ENCODE data around the gene PCSK1N. TPM values are rescaled to one million over a fixed set of nuclear protein-coding genes. Genes with fewer than 3 reads are reported as not detected.

The PCSK1N gene
- total RNA-seq, 5 donors from 2014 or later (not counting 1 experiment from before 2014, with no cell fraction given): 5.0 to 11.4 (median 9.1) TPM

DNA sequence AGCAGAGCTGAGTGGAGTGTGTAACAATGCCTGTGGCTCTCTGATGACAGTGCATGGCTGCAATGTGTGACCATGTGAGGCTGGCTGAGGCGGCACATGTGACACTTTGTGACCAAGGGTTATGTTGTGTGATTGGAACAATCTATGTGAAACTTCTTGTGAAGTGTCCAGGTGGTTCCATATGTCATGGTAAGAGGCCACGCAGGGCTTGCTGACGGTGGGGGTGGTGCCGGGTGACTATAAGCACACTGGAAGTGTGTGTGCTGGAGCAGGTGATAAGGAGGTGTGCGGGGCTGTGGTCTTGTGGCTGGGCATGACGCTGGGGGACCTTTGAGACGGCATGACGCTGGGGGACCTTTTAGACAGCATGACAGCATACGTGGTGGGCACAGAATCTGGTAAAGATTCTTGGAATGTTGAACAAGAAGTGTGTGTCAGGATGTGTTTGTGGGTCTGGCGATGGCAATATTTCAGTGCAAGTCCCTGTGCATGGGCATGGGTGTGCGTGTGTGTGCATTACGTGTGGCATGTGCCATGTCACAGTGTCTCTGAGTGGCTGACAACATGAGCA, 41.0 kb downstream of the PCSK1N start:
- H3K27ac Mint-ChIP-seq: no peak overlapping the region
- Histone ChIP-seq H3K4me1 (ENCODE audit: control insufficient read depth in 1 of 2, extremely low read depth in 1 of 2, insufficient read depth in 2 of 2, low read length in 2 of 2) (peaks cover 0 to 5% of the 10 kb centered on the region in 2 experiments), H3K4me3 (ENCODE audit: control insufficient read depth in 1 of 2, extremely low read depth in 1 of 2, low read length in 1 of 2) (no peak overlapping the region), H3K9me3 (no peaks in the 10 kb centered on the region), H3K27me3 (replicated peaks in 1 of 2; ENCODE audit: control insufficient read depth in 2 of 2, extremely low read depth in 1 of 2, insufficient read depth in 2 of 2, low read length in 1 of 2) (no peaks in the 10 kb centered on the region), H3K36me3 (ENCODE audit: control insufficient read depth in 2 of 2, extremely low read depth in 1 of 2, insufficient read depth in 1 of 2, low read length in 1 of 2) (no peaks in the 10 kb centered on the region), H3K27ac (ENCODE audit: low read length) (no peak overlapping the region)
- no peaks in the 10 kb centered on the region for H3K36me3 Mint-ChIP-seq
- WGBS (ENCODE audit: insufficient coverage): 87% methylated on average over 6 of the region's 12 CpGs
- peaks cover 4 to 8% (median 6%) of the 10 kb centered on the region in 3 donors for H3K4me1 Mint-ChIP-seq
- H3K27me3 Mint-ChIP-seq: peaks cover 0 to 16% of the 10 kb centered on the region in 2 donors
- DNase-seq: no peak
- no peak for ATAC-seq (replicated peaks in 1 of 4)
- CTCF ChIA-PET: no interaction called here
- H3K9me3 Mint-ChIP-seq: no peaks in the 10 kb centered on the region
- POLR2A ChIA-PET: interaction anchor here in 1 of 2 donors (0.6 kb wide), 1 partner anchor 97 kb away, joined by 3 read pairs; no protein-coding TSS in a partner anchor
- H3K4me3 Mint-ChIP-seq: no peak overlapping the region

GRCh38 chrX:48793935-48794334, 41.5 kb downstream of the PCSK1N start:
- DNase-seq (no peak), ATAC-seq (replicated peaks in 1 of 4) (no peak)
- no peak overlapping the region for H3K4me3 Mint-ChIP-seq
- H3K9me3 Mint-ChIP-seq: no peaks in the 10 kb centered on the region
- H3K36me3 ChIP-seq (ENCODE audit: control insufficient read depth in 2 of 2, extremely low read depth in 1 of 2, insufficient read depth in 1 of 2, low read length in 1 of 2): no peaks in the 10 kb centered on the region
- H3K4me1 Mint-ChIP-seq: peaks cover 6 to 13% (median 9%) of the 10 kb centered on the region in 3 donors
- peaks cover 0 to 6% of the 10 kb centered on the region in 2 experiments for H3K4me1 ChIP-seq (ENCODE audit: control insufficient read depth in 1 of 2, extremely low read depth in 1 of 2, insufficient read depth in 2 of 2, low read length in 2 of 2)
- no CpG with 5 or more reads among the region's 4 CpGs for WGBS (ENCODE audit: insufficient coverage)
- H3K27me3 Mint-ChIP-seq: peaks cover 0 to 16% of the 10 kb centered on the region in 2 donors
- no peaks in the 10 kb centered on the region for H3K36me3 Mint-ChIP-seq
- no peak overlapping the region for H3K4me3 ChIP-seq (ENCODE audit: control insufficient read depth in 1 of 2, extremely low read depth in 1 of 2, low read length in 1 of 2)
- ChIA-PET CTCF (no interaction called here), POLR2A (no interaction called here)
- no peaks in the 10 kb centered on the region for H3K27me3 ChIP-seq (replicated peaks in 1 of 2; ENCODE audit: control insufficient read depth in 2 of 2, extremely low read depth in 1 of 2, insufficient read depth in 2 of 2, low read length in 1 of 2)
- no peak overlapping the region for H3K27ac ChIP-seq (ENCODE audit: low read length)
- no peak overlapping the region for H3K27ac Mint-ChIP-seq
- no peaks in the 10 kb centered on the region for H3K9me3 ChIP-seq

DNA sequence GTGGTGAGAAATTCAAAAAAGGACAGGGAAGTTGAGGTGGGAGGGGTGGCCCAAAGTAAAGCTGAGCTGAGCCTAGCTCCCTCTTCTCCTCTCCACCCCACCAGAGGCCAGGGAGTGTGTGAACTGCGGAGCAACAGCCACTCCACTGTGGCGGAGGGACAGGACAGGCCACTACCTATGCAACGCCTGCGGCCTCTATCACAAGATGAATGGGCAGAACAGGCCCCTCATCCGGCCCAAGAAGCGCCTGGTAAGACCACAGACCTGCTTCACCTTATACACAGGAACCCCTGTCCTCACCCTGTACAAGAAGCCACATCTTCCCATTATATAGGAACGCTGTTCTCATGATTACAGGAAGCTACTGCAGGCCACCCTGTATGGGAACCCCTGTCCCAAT, 43.2 kb downstream of the PCSK1N start:
- Histone ChIP-seq H3K36me3 (ENCODE audit: control insufficient read depth in 2 of 2, extremely low read depth in 1 of 2, insufficient read depth in 1 of 2, low read length in 1 of 2) (no peaks in the 10 kb centered on the region), H3K4me3 (ENCODE audit: control insufficient read depth in 1 of 2, extremely low read depth in 1 of 2, low read length in 1 of 2) (no peak overlapping the region), H3K27ac (ENCODE audit: low read length) (no peak overlapping the region), H3K9me3 (no peaks in the 10 kb centered on the region), H3K27me3 (replicated peaks in 1 of 2; ENCODE audit: control insufficient read depth in 2 of 2, extremely low read depth in 1 of 2, insufficient read depth in 2 of 2, low read length in 1 of 2) (no peaks in the 10 kb centered on the region), H3K4me1 (ENCODE audit: control insufficient read depth in 1 of 2, extremely low read depth in 1 of 2, insufficient read depth in 2 of 2, low read length in 2 of 2) (peaks cover 0 to 6% of the 10 kb centered on the region in 2 experiments)
- H3K36me3 Mint-ChIP-seq: no peaks in the 10 kb centered on the region
- ChIA-PET CTCF (no interaction called here), POLR2A (no interaction called here)
- no peak for DNase-seq
- peaks cover 6 to 15% (median 15%) of the 10 kb centered on the region in 3 donors for H3K4me1 Mint-ChIP-seq
- ATAC-seq (replicated peaks in 1 of 4): no peak
- H3K4me3 Mint-ChIP-seq: no peak overlapping the region
- no CpG with 5 or more reads among the region's 7 CpGs for WGBS (ENCODE audit: insufficient coverage)
- no peak overlapping the region for H3K27ac Mint-ChIP-seq
- H3K27me3 Mint-ChIP-seq: peaks cover 0 to 25% of the 10 kb centered on the region in 2 donors
- H3K9me3 Mint-ChIP-seq: no peaks in the 10 kb centered on the region

DNA sequence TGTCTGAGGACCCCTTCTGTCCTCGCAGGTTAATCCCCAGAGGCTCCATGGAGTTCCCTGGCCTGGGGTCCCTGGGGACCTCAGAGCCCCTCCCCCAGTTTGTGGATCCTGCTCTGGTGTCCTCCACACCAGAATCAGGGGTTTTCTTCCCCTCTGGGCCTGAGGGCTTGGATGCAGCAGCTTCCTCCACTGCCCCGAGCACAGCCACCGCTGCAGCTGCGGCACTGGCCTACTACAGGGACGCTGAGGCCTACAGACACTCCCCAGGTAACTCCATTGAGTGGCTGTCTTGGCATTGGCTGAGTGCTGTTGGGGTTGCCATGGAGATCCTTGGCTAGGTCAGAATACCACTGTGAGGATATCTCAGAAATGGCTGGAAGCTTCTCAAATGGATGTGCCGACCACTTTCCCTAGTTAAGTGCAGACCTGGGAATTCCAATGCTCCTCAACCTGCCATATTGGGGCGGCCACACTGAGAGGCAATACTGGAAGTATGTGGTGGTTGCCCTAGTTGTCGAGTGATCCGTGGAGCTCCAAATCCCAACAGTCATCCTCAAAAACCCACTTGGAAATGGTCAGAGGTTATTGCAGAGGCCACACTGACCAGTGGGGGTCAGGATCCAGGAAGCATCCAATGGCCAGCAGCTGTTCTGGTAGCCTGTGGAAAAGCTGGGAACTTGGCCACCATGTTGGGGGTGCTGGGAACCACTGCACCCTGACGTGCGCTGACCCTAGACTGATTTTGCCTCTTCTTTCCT, 44.2 kb downstream of the PCSK1N start:
- Histone ChIP-seq H3K9me3 (no peaks in the 10 kb centered on the region), H3K27ac (ENCODE audit: low read length) (no peak overlapping the region), H3K36me3 (ENCODE audit: control insufficient read depth in 2 of 2, extremely low read depth in 1 of 2, insufficient read depth in 1 of 2, low read length in 1 of 2) (no peaks in the 10 kb centered on the region), H3K4me1 (ENCODE audit: control insufficient read depth in 1 of 2, extremely low read depth in 1 of 2, insufficient read depth in 2 of 2, low read length in 2 of 2) (peaks cover 0 to 6% of the 10 kb centered on the region in 2 experiments), H3K27me3 (replicated peaks in 1 of 2; ENCODE audit: control insufficient read depth in 2 of 2, extremely low read depth in 1 of 2, insufficient read depth in 2 of 2, low read length in 1 of 2) (no peaks in the 10 kb centered on the region), H3K4me3 (ENCODE audit: control insufficient read depth in 1 of 2, extremely low read depth in 1 of 2, low read length in 1 of 2) (no peak overlapping the region)
- H3K9me3 Mint-ChIP-seq: no peaks in the 10 kb centered on the region
- POLR2A ChIA-PET: no interaction called here
- WGBS (ENCODE audit: insufficient coverage): no CpG with 5 or more reads among the region's 11 CpGs
- CTCF ChIA-PET: no interaction called here
- no peak for DNase-seq
- no peak overlapping the region for H3K4me3 Mint-ChIP-seq
- H3K36me3 Mint-ChIP-seq: no peaks in the 10 kb centered on the region
- no peak for ATAC-seq (replicated peaks in 1 of 4)
- H3K27ac Mint-ChIP-seq: no peak overlapping the region
- peaks cover 6 to 15% (median 15%) of the 10 kb centered on the region in 3 donors for H3K4me1 Mint-ChIP-seq
- peaks cover 0 to 26% of the 10 kb centered on the region in 2 donors for H3K27me3 Mint-ChIP-seq

DNA sequence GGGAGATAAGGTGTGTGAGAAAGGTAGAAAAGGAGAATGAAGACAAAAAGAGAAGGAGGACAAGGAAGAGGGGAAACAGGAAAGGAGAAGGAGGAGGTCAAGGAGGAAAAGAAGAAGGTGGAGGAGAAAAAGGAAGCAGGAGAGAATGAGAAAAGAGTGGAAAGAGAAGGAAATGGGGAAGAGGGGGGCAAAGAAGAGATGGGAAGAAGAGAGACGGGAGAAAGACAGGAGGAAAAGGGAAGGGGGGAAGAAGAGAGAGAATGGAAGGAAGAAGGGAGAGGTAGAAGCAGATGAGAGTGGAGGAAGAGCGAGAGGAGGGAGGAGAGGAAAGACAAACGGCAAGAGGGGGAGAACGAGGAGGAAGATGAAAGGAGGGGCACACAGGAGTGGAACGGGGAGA, 44.9 kb downstream of the PCSK1N start:
- ATAC-seq (replicated peaks in 1 of 4): no peak
- Histone ChIP-seq H3K27me3 (replicated peaks in 1 of 2; ENCODE audit: control insufficient read depth in 2 of 2, extremely low read depth in 1 of 2, insufficient read depth in 2 of 2, low read length in 1 of 2) (peaks cover 0 to 2% of the 10 kb centered on the region in 2 experiments), H3K27ac (ENCODE audit: low read length) (no peak overlapping the region), H3K4me1 (ENCODE audit: control insufficient read depth in 1 of 2, extremely low read depth in 1 of 2, insufficient read depth in 2 of 2, low read length in 2 of 2) (peaks cover 0 to 6% of the 10 kb centered on the region in 2 experiments), H3K36me3 (ENCODE audit: control insufficient read depth in 2 of 2, extremely low read depth in 1 of 2, insufficient read depth in 1 of 2, low read length in 1 of 2) (no peaks in the 10 kb centered on the region), H3K4me3 (ENCODE audit: control insufficient read depth in 1 of 2, extremely low read depth in 1 of 2, low read length in 1 of 2) (no peak overlapping the region), H3K9me3 (no peaks in the 10 kb centered on the region)
- H3K27me3 Mint-ChIP-seq: peaks cover 0 to 22% of the 10 kb centered on the region in 2 donors
- H3K36me3 Mint-ChIP-seq: no peaks in the 10 kb centered on the region
- ChIA-PET CTCF (no interaction called here), POLR2A (no interaction called here)
- peaks cover 6 to 15% (median 15%) of the 10 kb centered on the region in 3 donors for H3K4me1 Mint-ChIP-seq
- 82% methylated on average over 5 of the region's 5 CpGs for WGBS (ENCODE audit: insufficient coverage)
- peak overlapping the region in 1 of 3 donors; percentile 16 for H3K4me3 Mint-ChIP-seq
- no peaks in the 10 kb centered on the region for H3K9me3 Mint-ChIP-seq
- H3K27ac Mint-ChIP-seq: no peak overlapping the region
- DNase-seq: no peak

DNA sequence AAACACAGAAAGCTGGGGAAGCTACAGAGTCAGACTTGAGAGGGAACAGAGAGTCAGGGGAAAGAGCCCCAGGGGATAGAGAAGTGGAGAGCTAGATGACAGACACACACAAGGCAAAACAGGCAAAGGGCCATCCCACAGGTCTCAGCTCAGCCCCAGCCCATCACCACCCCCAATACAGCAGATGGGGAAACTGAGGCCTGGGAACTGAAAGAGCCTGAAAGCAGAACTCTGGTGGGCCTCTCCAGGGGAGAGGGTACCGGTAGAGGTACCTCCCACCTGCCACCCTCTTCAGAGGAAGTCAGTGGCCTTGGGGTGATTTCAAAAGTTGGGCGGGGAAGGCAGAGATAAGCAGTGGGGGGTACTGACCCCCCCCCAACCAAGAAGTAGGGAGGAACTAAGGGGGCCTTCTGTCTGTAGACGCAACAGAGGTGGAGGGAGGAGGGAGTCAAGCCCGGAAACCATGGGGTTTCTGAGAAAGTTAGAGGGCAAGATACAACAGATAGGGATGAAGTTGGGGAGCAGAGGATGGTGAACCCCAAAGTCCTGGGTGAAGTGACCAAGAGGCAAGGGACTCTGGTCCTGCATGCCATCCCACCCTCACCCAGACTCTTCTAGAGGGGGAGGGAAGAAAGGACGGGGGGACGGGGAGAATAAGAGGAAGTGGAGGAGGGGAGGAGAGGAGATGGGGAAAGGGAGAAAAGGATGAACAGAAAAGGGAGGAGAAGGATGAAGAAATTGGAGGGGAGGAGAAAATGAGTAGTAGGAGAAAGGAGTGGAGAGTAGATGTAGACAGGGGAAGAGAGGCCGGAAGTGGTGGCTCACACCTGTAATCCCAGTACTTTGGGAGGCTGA, 45.8 kb downstream of the PCSK1N start:
- no peaks in the 10 kb centered on the region for H3K36me3 ChIP-seq (ENCODE audit: control insufficient read depth in 2 of 2, extremely low read depth in 1 of 2, insufficient read depth in 1 of 2, low read length in 1 of 2)
- Mint-ChIP-seq H3K36me3 (no peaks in the 10 kb centered on the region), H3K9me3 (no peaks in the 10 kb centered on the region), H3K4me1 (peaks cover 6 to 15% (median 15%) of the 10 kb centered on the region in 3 donors), H3K27ac (no peak overlapping the region), H3K4me3 (peak overlapping the region in 1 of 3 donors; percentile 40), H3K27me3 (peaks cover 0 to 22% of the 10 kb centered on the region in 2 donors)
- no peak overlapping the region for H3K27ac ChIP-seq (ENCODE audit: low read length)
- ChIA-PET CTCF (no interaction called here), POLR2A (no interaction called here)
- peak in 3 of 35 experiments; percentile 6 to 12 (median 12) for DNase-seq
- H3K4me1 ChIP-seq (ENCODE audit: control insufficient read depth in 1 of 2, extremely low read depth in 1 of 2, insufficient read depth in 2 of 2, low read length in 2 of 2): peaks cover 0 to 6% of the 10 kb centered on the region in 2 experiments
- no peaks in the 10 kb centered on the region for H3K9me3 ChIP-seq
- no CpG with 5 or more reads among the region's 7 CpGs for WGBS (ENCODE audit: insufficient coverage)
- H3K27me3 ChIP-seq (replicated peaks in 1 of 2; ENCODE audit: control insufficient read depth in 2 of 2, extremely low read depth in 1 of 2, insufficient read depth in 2 of 2, low read length in 1 of 2): peaks cover 2% of the 10 kb centered on the region in 2 experiments
- no peak overlapping the region for H3K4me3 ChIP-seq (ENCODE audit: control insufficient read depth in 1 of 2, extremely low read depth in 1 of 2, low read length in 1 of 2)
- peak in 1 of 4 experiments; percentile 20 for ATAC-seq (replicated peaks in 1 of 4)

All from T-cell (primary cell).